Kidney glomerular epithelial cell (primary cell): Measurements from ENCODE around the gene EHD4.

Experiments
- DNase-seq: peaks from one replicate; lab custom pipeline; 2025; lab: John Stamatoyannopoulos, UW

The EHD4 gene

GRCh38 chr15:41860049-41860828 lies 112.1 kb downstream of the EHD4 start:
- DNase-seq, result no peak

- no peak for DNase-seq
Observed at GRCh38 chr15:41858756-41859155, 113.6 kb downstream of the EHD4 start.

GRCh38 chr15:41857316-41857715 lies 115.0 kb downstream of the EHD4 start:
- no peak for DNase-seq

- no peak for DNase-seq
Observed at GRCh38 chr15:41856716-41857115, 115.6 kb downstream of the EHD4 start.

- no peak for DNase-seq
Observed at GRCh38 chr15:41856262-41856661, 116.1 kb downstream of the EHD4 start.

GRCh38 chr15:41855261-41855961 lies 116.9 kb downstream of the EHD4 start:
- no peak for DNase-seq

- DNase-seq, result no peak
Observed at GRCh38 chr15:41854443-41854842, 117.9 kb downstream of the EHD4 start.

- no peak for DNase-seq
Observed at GRCh38 chr15:41853831-41854230, 118.5 kb downstream of the EHD4 start.

GRCh38 chr15:41852736-41853590 lies 119.4 kb downstream of the EHD4 start:
- DNase-seq, result no peak

- DNase-seq, result no peak
Observed at GRCh38 chr15:41851755-41852370, 120.5 kb downstream of the EHD4 start.

- DNase-seq, result no peak
Observed at GRCh38 chr15:41851167-41851523, 121.2 kb downstream of the EHD4 start.

GRCh38 chr15:41850482-41851166 lies 121.7 kb downstream of the EHD4 start:
- DNase-seq, result no peak

GRCh38 chr15:41849861-41850260 lies 122.5 kb downstream of the EHD4 start:
- no peak for DNase-seq

- no peak for DNase-seq
Observed at GRCh38 chr15:41849204-41849603, 123.2 kb downstream of the EHD4 start.

GRCh38 chr15:41848631-41849030 lies 123.7 kb downstream of the EHD4 start:
- DNase-seq, result no peak

GRCh38 chr15:41847981-41848380 lies 124.4 kb downstream of the EHD4 start:
- no peak for DNase-seq

- no peak for DNase-seq
Observed at GRCh38 chr15:41847206-41847605, 125.2 kb downstream of the EHD4 start.
